Measurements from ENCODE around the gene ATF7. TPM values are rescaled to one million over a fixed set of nuclear protein-coding genes. Genes with fewer than 3 reads are reported as not detected.

The ATF7 gene
- total and polyA plus RNA-seq, 2 of the 13 experiments (the other 11 are each of a cell fraction or from before 2014, with no cell fraction given) = 9.6 to 16.2 TPM

- TF ChIP-seq, protein P1, sequence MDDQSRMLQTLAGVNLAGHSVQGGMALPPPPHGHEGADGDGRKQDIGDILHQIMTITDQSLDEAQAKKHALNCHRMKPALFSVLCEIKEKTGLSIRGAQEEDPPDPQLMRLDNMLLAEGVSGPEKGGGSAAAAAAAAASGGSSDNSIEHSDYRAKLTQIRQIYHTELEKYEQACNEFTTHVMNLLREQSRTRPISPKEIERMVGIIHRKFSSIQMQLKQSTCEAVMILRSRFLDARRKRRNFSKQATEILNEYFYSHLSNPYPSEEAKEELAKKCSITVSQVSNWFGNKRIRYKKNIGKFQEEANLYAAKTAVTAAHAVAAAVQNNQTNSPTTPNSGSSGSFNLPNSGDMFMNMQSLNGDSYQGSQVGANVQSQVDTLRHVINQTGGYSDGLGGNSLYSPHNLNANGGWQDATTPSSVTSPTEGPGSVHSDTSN (CRISPR knock-in tag; IDR thresholded peaks at IDR 0.05; ENCODE audit: borderline replicate concordance) = no peak
- TF ChIP-seq ZNF549 (CRISPR knock-in tag; IDR thresholded peaks at IDR 0.05) (no peak), WIZ (CRISPR knock-in tag; IDR thresholded peaks at IDR 0.05) (no peak), ZNF274 (CRISPR knock-in tag; IDR thresholded peaks at IDR 0.05) (no peak), IKZF1 (IDR thresholded peaks at IDR 0.05) (no peak), ELF1 (CRISPR knock-in tag; IDR thresholded peaks at IDR 0.05) (no peak), KLF11 (CRISPR knock-in tag; IDR thresholded peaks at IDR 0.05) (no peak), ZNF160 (CRISPR knock-in tag; IDR thresholded peaks at IDR 0.05) (no peak), MIER3 (CRISPR knock-in tag; IDR thresholded peaks at IDR 0.05; ENCODE audit: borderline replicate concordance) (no peak), FOXM1 (CRISPR knock-in tag; IDR thresholded peaks at IDR 0.05) (no peak), RFXAP (CRISPR knock-in tag; IDR thresholded peaks at IDR 0.05; ENCODE audit: borderline replicate concordance) (0 out of 2 replicates have a peak, but pooled peaks have one; percentile 10), POLR2A (IDR thresholded peaks at IDR 0.05; ENCODE audit: insufficient read depth in 1 of 2, low read depth in 2 of 2, low read length in 2 of 2) (no peak), MLXIP (CRISPR knock-in tag; IDR thresholded peaks at IDR 0.05; ENCODE audit: borderline replicate concordance) (peak; percentile 2; the same call in 1 of the 2 replicates), CBFB (CRISPR knock-in tag; IDR thresholded peaks at IDR 0.05) (no peak), ETV5 (CRISPR knock-in tag; IDR thresholded peaks at IDR 0.05; ENCODE audit: borderline replicate concordance) (no peak), SOX5 (CRISPR knock-in tag; IDR thresholded peaks at IDR 0.05; ENCODE audit: borderline replicate concordance) (no peak), PITX1 (CRISPR knock-in tag; IDR thresholded peaks at IDR 0.05) (no peak), EED (CRISPR knock-in tag; IDR thresholded peaks at IDR 0.05) (no peak)
- TF ChIP-seq, protein P2, sequence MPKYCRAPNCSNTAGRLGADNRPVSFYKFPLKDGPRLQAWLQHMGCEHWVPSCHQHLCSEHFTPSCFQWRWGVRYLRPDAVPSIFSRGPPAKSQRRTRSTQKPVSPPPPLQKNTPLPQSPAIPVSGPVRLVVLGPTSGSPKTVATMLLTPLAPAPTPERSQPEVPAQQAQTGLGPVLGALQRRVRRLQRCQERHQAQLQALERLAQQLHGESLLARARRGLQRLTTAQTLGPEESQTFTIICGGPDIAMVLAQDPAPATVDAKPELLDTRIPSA (CRISPR knock-in tag; IDR thresholded peaks at IDR 0.05; ENCODE audit: borderline replicate concordance) = no peak
Observed at GRCh38 chr12:53626702-53627169, 554 bp upstream of the ATF7 start (continued).

Data from HepG2 (cell line).